Measurements from ENCODE around the gene GBGT1. TPM values are rescaled to one million over a fixed set of nuclear protein-coding genes. Genes with fewer than 3 reads are reported as not detected.

GBGT1 gene
- total RNA-seq, 1 donor from 2014 or later = 1.1 TPM

GRCh38 chr9:133169102-133169501, 5.4 kb upstream of the GBGT1 start:
- no peak for FAIRE-seq
- Histone ChIP-seq H3K36me3 (ENCODE audit: control insufficient read depth, insufficient read depth, low read length) (no peaks in the 10 kb centered on the region), H3K4me3 (ENCODE audit: low read depth, low read length) (no peak overlapping the region), H3K27me3 (ENCODE audit: control insufficient read depth, insufficient read depth, low read length) (peaks cover 4% of the 10 kb centered on the region)
- no peak for TF ChIP-seq CTCF (IDR thresholded peaks at IDR 0.05; ENCODE audit: insufficient read depth, low read length, severe bottlenecking)
- no peak for DNase-seq (ENCODE audit: low read depth)

GRCh38 chr9:133168432-133168831, 4.7 kb upstream of the GBGT1 start:
- Histone ChIP-seq H3K4me3 (ENCODE audit: low read depth, low read length) (no peak overlapping the region), H3K27me3 (ENCODE audit: control insufficient read depth, insufficient read depth, low read length) (peaks cover 4% of the 10 kb centered on the region), H3K36me3 (ENCODE audit: control insufficient read depth, insufficient read depth, low read length) (no peaks in the 10 kb centered on the region)
- TF ChIP-seq CTCF (IDR thresholded peaks at IDR 0.05; ENCODE audit: insufficient read depth, low read length, severe bottlenecking) = no peak
- FAIRE-seq (no peak), DNase-seq (ENCODE audit: low read depth) (no peak)

- Histone ChIP-seq H3K36me3 (ENCODE audit: control insufficient read depth, insufficient read depth, low read length) (no peaks in the 10 kb centered on the region), H3K27me3 (ENCODE audit: control insufficient read depth, insufficient read depth, low read length) (peaks cover 9% of the 10 kb centered on the region), H3K4me3 (ENCODE audit: low read depth, low read length) (no peak overlapping the region)
- FAIRE-seq (no peak), DNase-seq (ENCODE audit: low read depth) (no peak)
- no peak for TF ChIP-seq CTCF (IDR thresholded peaks at IDR 0.05; ENCODE audit: insufficient read depth, low read length, severe bottlenecking)
These were observed 4.1 kb upstream of the GBGT1 start for GRCh38 chr9:133167769-133168168.

GRCh38 chr9:133167096-133167730, 3.5 kb upstream of the GBGT1 start:
- peaks cover 11% of the 10 kb centered on the region for H3K27me3 ChIP-seq (ENCODE audit: control insufficient read depth, insufficient read depth, low read length)
- FAIRE-seq (no peak), DNase-seq (ENCODE audit: low read depth) (no peak)
- no peaks in the 10 kb centered on the region for H3K36me3 ChIP-seq (ENCODE audit: control insufficient read depth, insufficient read depth, low read length)
- H3K4me3 ChIP-seq (ENCODE audit: low read depth, low read length) = no peak overlapping the region
- no peak for TF ChIP-seq CTCF (IDR thresholded peaks at IDR 0.05; ENCODE audit: insufficient read depth, low read length, severe bottlenecking)

GRCh38 chr9:133166392-133166791, 2.7 kb upstream of the GBGT1 start:
- no peak for TF ChIP-seq CTCF (IDR thresholded peaks at IDR 0.05; ENCODE audit: insufficient read depth, low read length, severe bottlenecking)
- FAIRE-seq (no peak), DNase-seq (ENCODE audit: low read depth) (no peak)
- H3K27me3 ChIP-seq (ENCODE audit: control insufficient read depth, insufficient read depth, low read length) = peaks cover 8% of the 10 kb centered on the region
- no peak overlapping the region for H3K4me3 ChIP-seq (ENCODE audit: low read depth, low read length)
- no peaks in the 10 kb centered on the region for H3K36me3 ChIP-seq (ENCODE audit: control insufficient read depth, insufficient read depth, low read length)

GRCh38 chr9:133165452-133165730, 1.7 kb upstream of the GBGT1 start:
- FAIRE-seq = no peak
- Histone ChIP-seq H3K4me3 (ENCODE audit: low read depth, low read length) (no peak overlapping the region), H3K36me3 (ENCODE audit: control insufficient read depth, insufficient read depth, low read length) (no peaks in the 10 kb centered on the region), H3K27me3 (ENCODE audit: control insufficient read depth, insufficient read depth, low read length) (peaks cover 8% of the 10 kb centered on the region)
- TF ChIP-seq CTCF (IDR thresholded peaks at IDR 0.05; ENCODE audit: insufficient read depth, low read length, severe bottlenecking) = no peak
- no peak for DNase-seq (ENCODE audit: low read depth)
